Activated naive CD8-positive, alpha-beta T cell treated with anti-CD3 and anti-CD28 coated beads, Interleukin-2, amount 50 U/mL, for 24 hours (primary cell): ENCODE measurements around the gene CHRDL2.

Experiments
- ATAC-seq: fragments of 150-1000 bp; cut with Tn5 transposase; one replicate; pipeline ENCODE4 v1.10.0; 2021
- DNase-seq: peaks from one replicate; pipeline ENCODE4 v3.0.0; 2021
- H3K27ac Mint-ChIP-seq: one replicate; pipeline ENCODE4 v1.8.0; 2021; ENCODE audit warnings: mild to moderate bottlenecking, mixed read lengths
- H3K27me3 Mint-ChIP-seq: one replicate; pipeline ENCODE4 v1.8.0; 2021; ENCODE audit warnings: mixed read lengths
- H3K36me3 Mint-ChIP-seq: one replicate; pipeline ENCODE4 v1.8.0; 2021; ENCODE audit warnings: low read depth, mixed read lengths
- H3K4me1 Mint-ChIP-seq: one replicate; pipeline ENCODE4 v1.8.0; 2021; ENCODE audit warnings: mixed read lengths
- H3K4me3 Mint-ChIP-seq: one replicate; pipeline ENCODE4 v1.8.0; 2021; ENCODE audit warnings: mild to moderate bottlenecking, moderate library complexity, mixed read lengths
- H3K9me3 Mint-ChIP-seq: one replicate; pipeline ENCODE4 v1.8.0; 2021; ENCODE audit warnings: mixed read lengths

Gene CHRDL2

DNA sequence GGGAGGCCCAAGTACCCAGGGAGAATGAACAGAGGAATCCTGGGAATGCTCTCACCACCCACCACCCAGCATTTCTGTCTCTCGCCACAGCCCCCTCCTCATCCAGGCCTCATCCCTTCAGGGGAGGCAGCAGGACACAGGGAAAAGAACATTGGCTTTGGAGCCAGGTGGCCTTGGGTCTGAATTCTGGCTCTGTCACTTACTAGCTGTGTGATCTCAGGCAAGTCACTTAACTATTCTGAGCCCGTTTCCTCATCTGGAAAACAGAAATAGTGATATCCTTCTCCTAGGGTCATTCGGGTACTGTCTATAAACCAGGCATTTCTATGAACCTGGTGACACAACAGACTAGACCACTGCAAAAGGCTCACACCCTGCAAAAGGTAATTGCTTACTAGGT, 22.1 kb downstream of the CHRDL2 start:
- DNase-seq (no peak), ATAC-seq (no peak)
- Mint-ChIP-seq H3K4me3 (no peak overlapping the region), H3K4me1 (no peaks in the 10 kb centered on the region), H3K27ac (no peak overlapping the region), H3K9me3 (no peaks in the 10 kb centered on the region), H3K36me3 (no peaks in the 10 kb centered on the region), H3K27me3 (no peaks in the 10 kb centered on the region)

DNA sequence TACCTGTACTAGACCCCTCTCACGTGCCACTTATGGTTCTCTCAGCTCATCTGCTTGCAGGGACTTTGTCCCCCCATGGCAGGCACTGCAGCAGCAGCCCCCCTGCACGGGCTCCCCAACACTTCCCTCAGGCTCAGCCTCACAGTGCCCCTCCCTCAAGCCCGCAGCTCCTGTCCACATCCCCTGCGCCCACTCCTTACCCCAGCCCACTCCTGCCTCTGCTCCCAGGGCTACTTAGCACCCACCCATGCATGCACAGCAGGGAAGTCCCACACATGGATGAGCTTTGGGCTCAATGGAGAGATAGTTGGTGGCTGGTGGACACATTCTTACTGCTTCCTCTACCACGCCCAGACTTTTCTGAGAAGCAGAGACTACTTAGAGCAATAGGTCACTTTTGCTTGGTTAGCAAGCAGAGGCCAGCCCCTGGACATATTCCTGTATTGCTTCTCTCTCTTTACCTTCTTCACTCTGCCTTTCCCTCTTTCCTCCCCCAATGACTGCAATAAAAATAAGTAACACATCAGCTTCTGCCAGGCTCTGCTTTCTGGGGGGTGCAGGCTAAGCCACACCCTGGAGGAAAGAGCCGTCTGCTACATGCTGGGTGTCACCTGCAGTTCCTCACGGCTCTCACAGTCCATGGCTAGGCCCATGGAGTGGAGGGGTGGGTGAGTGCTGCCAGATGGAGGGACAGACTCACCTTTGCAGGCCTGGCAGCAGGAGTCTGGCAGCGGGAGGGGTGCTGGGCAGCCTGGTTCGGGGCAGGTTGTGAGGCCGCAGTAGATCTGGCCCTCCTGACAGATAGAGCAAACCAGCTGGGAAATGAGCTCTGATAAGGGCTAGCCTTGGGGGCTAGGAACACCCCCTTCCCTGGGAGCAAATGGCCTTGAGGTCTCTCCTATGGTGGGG, 23.4 kb downstream of the CHRDL2 start:
- no peaks in the 10 kb centered on the region for H3K27me3 Mint-ChIP-seq
- DNase-seq (no peak), ATAC-seq (no peak)
- H3K4me1 Mint-ChIP-seq, result no peaks in the 10 kb centered on the region
- H3K36me3 Mint-ChIP-seq, result no peaks in the 10 kb centered on the region
- H3K4me3 Mint-ChIP-seq, result no peak overlapping the region
- no peaks in the 10 kb centered on the region for H3K9me3 Mint-ChIP-seq
- H3K27ac Mint-ChIP-seq, result no peak overlapping the region

DNA sequence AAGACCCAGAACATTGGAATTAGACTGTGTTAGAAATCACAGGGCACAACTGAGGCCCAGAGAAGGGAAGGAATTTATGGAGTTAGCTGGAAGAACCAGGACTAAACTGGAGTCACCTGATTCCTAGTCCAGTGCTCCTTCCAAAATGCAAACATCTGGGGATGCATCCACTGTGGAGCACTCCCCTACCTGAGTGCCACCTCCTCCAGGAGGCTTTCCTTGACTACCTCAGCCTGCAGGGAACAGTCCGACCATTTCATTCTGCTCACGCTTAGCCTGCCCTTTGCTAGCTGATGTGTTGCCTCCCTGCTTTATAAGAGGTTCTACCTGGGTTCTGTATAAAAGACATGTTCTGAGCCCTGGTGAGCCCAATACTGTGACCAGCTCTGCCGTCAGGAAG, 24.0 kb downstream of the CHRDL2 start:
- H3K4me1 Mint-ChIP-seq, result no peaks in the 10 kb centered on the region
- no peak for ATAC-seq
- H3K27ac Mint-ChIP-seq, result no peak overlapping the region
- DNase-seq, result no peak
- no peaks in the 10 kb centered on the region for H3K27me3 Mint-ChIP-seq
- no peak overlapping the region for H3K4me3 Mint-ChIP-seq
- no peaks in the 10 kb centered on the region for H3K9me3 Mint-ChIP-seq
- no peaks in the 10 kb centered on the region for H3K36me3 Mint-ChIP-seq

DNA sequence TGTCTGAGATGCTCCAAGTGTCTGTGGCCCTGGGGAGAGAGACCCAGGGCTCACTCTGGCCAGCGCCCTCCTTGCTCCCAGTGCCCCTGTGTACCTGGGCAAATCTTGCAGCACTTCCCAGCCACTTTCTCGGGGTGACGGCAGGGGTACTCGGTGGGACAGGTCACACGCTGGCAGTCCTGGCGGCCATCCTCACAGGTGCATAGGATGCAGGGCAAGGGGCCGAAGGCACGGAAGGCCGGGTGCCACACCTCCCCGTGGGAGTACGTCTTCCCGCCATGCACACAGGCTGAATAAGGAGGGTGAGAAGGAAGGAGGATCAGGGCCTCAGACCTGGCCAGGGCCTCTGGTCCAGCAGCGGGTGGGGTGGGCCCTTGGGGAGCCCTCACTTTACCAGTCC, 28.0 kb downstream of the CHRDL2 start:
- Mint-ChIP-seq H3K27ac (no peak overlapping the region), H3K36me3 (no peaks in the 10 kb centered on the region), H3K27me3 (no peaks in the 10 kb centered on the region), H3K4me3 (no peak overlapping the region), H3K4me1 (peaks cover 6% of the 10 kb centered on the region), H3K9me3 (no peaks in the 10 kb centered on the region)
- no peak for ATAC-seq
- DNase-seq, result no peak

DNA sequence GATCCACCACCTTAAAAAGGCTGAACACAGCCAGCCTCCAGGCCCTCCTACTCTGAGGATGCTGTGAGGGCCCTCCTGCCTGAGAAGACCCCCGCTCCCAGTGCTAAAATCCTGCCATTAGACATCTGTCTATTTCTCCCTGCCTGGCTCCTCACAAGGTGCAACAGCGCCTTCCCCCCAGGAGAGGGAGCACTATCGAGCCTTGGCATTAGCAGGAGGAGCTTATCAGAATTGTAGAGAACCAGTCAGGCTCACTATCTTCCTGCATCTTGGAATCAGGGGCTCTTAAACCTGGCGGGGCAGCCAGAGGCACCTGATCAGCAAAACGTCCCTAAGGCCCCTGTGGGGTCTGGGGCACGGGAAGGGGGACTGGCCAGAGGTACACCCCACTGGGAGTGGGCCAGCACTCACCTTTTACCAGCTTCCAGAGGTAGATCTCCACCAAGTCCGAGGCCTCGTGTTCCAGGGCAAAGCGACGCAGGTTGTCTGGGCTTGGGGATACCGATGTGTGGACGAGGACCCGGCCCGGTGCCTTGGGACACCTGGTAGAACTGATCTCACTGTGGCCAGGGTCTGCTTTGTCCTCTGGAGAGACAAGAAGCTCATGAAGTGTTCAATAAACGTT, 28.7 kb downstream of the CHRDL2 start:
- Mint-ChIP-seq H3K9me3 (no peaks in the 10 kb centered on the region), H3K27me3 (peaks cover under 1% of the 10 kb centered on the region), H3K36me3 (no peaks in the 10 kb centered on the region), H3K4me3 (no peak overlapping the region), H3K4me1 (peaks cover 6% of the 10 kb centered on the region), H3K27ac (no peak overlapping the region)
- DNase-seq (peak; percentile 57), ATAC-seq (peak; percentile 33)

DNA sequence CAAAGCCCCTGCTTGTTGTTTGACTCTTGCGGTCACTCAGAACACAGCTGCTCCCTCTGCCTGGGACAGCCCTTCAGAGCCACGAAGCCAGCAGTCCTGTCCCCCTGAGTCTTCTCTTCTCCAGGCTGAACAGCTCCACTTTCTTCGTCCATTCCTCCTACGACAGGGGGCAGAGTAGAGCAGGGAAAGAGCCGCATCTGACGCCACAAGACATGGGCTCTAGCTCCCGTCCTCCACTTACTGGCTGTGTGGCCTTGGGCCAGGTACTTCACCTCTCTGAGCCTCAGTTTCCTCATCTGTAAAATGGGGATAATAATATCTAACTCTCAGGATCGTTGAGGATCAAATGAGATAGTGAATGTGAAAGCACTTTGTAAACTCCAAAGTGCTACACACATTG, 29.9 kb downstream of the CHRDL2 start:
- H3K27ac Mint-ChIP-seq, result no peak overlapping the region
- H3K4me1 Mint-ChIP-seq, result peaks cover 6% of the 10 kb centered on the region
- H3K27me3 Mint-ChIP-seq, result peaks cover 4% of the 10 kb centered on the region
- H3K9me3 Mint-ChIP-seq, result no peaks in the 10 kb centered on the region
- no peak for ATAC-seq
- H3K36me3 Mint-ChIP-seq, result no peaks in the 10 kb centered on the region
- no peak for DNase-seq
- no peak overlapping the region for H3K4me3 Mint-ChIP-seq

DNA sequence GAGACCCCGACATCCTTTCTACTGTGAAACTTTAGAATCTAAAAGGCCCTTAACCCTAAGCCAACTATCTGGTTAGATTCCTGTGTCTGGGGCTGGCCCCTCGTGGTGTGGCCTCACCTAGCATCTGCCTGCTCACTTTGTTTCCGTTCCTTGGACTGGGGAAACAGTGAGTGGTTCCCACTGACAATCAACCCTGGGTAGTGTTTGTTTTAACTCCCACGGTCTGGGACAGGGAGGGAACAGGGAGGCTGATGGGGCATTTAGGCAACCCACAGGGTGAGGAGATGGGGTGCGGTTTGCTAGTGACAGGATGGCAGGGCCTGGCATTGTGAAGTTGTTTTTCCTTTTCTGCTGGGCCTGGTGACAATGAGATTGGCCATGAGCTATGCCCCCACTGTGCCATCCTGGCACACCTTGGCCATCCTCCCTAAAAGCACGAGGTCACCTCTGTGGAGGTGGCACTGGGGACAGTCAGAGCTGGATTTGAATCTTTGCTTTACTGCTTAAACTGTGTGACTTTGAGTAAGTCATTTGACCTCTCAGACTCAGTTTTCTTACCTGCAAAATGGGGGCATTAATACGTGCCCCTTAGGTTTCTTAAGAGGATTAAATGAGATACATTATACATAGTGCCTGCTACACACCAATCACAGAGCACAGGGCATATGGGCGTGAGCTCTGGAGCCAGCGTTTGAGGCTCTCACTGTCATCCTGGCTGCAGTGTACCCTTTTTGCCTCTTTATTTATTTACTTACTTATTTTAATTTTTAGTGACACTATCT, 31.4 kb downstream of the CHRDL2 start:
- H3K4me3 Mint-ChIP-seq, result no peak overlapping the region
- peaks cover 4% of the 10 kb centered on the region for H3K27me3 Mint-ChIP-seq
- no peaks in the 10 kb centered on the region for H3K9me3 Mint-ChIP-seq
- DNase-seq (no peak), ATAC-seq (peak; percentile 62)
- H3K27ac Mint-ChIP-seq, result no peak overlapping the region
- H3K36me3 Mint-ChIP-seq, result no peaks in the 10 kb centered on the region
- peaks cover 6% of the 10 kb centered on the region for H3K4me1 Mint-ChIP-seq

DNA sequence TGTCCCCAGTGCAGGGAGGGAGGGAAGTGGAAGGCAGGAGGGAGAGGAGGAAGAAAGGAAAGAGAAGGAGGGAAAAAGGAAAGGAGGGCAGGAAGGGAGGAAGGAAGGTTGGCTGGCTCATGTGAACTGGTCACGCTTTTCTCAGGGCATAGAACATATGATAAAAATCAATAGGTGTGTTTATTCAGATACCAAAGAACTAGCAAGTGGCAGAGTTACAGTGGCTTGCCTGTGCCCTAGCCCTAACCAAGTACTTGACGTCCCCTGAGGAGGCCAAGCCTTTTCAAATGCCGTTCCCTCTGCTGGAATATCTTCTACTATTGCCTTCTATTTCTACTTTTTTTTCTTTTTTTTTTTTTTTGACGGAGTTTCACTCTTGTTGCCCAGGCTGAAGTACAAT, 33.5 kb downstream of the CHRDL2 start:
- Mint-ChIP-seq H3K27ac (no peak overlapping the region), H3K9me3 (no peaks in the 10 kb centered on the region), H3K36me3 (no peaks in the 10 kb centered on the region), H3K4me1 (peaks cover 6% of the 10 kb centered on the region), H3K4me3 (no peak overlapping the region), H3K27me3 (peaks cover 4% of the 10 kb centered on the region)
- ATAC-seq (no peak), DNase-seq (no peak)

DNA sequence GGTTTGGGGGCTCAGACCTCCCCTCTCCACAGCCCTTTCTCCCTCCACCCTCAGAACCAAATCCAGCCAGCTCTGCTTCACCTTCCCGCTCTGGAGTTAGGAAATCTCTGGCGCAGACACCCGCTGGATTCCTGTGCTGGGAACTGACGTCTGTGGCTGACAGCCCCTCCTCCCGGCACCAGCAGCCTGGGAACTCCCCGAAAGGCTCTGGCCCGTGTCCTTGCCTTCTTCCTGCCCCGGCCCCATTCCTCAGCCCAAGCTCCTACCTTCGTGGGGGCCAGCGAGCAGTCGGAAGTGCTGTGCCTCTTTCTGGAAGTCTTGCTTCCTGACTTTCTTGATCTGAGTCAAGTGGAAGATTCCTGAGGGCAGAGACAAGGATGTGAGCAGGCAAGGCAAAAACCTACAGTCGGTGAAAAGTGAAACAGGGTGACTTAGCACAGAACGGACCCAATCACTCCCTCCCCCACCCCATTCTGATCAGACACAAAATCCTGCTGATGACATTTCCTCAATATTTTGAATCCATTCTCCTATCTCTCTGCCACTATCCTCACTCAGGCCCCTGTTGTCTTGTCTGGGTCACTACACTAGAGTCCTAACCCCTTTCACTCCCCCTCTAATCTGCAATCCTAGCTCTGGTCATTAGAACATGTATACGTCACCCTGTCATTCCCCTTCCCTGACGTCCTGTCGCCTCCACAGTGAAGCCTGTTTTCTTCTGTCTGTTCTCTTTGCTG, 34.1 kb downstream of the CHRDL2 start:
- H3K9me3 Mint-ChIP-seq, result no peaks in the 10 kb centered on the region
- no peaks in the 10 kb centered on the region for H3K36me3 Mint-ChIP-seq
- DNase-seq, result no peak
- peaks cover 6% of the 10 kb centered on the region for H3K4me1 Mint-ChIP-seq
- no peak for ATAC-seq
- H3K27ac Mint-ChIP-seq, result no peak overlapping the region
- H3K27me3 Mint-ChIP-seq, result peaks cover 4% of the 10 kb centered on the region
- H3K4me3 Mint-ChIP-seq, result no peak overlapping the region

DNA sequence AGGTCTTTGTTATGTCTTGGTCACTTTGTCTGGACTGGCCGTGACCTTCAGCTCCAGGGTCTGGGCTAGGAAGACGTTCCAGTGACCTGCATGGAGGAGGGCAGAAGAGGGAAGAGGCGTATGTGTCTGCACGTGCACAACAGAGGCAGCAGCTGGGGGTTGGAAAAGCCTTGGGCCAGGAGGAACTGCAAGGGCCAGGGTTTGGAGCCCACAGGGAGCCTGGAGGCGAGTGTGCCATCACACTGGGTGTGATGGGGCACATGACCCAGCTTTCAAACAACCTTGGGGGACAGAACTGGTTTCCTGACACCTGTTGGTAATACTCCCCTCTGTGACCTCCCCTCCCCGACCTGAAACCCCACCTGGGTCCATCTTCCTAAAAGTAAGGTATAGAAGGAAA, 34.7 kb downstream of the CHRDL2 start:
- H3K9me3 Mint-ChIP-seq, result no peaks in the 10 kb centered on the region
- H3K4me3 Mint-ChIP-seq, result no peak overlapping the region
- no peaks in the 10 kb centered on the region for H3K36me3 Mint-ChIP-seq

DNA sequence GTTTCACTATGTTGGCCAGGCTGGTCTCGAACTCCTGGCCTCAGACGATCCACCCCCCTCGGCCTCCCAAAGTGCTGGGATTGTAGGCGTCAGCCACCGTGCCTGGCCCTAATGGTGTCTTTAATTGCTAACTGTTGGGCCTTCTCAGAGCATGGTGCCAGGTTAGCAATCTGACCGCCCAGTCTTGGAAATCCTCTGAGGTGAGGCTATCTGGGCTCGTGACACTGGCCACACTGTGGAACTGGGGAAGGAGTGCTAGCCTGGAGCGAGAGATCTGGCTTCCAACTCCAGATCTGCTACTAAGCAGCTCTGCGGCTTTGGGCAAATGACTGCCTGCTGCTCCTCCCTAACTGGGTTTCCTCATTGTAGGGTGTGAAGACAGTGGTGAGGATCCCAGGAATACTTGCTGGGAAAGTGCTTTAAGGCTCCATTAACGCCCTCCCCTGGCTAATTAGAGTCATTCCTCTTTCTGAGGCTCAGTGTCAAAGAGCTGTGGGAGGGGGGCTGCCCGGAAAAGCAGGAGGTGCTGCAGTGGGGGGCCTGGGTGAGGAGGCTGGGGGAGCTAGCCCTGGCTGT, 35.4 kb downstream of the CHRDL2 start:
- peaks cover 4% of the 10 kb centered on the region for H3K27me3 Mint-ChIP-seq
- H3K4me1 Mint-ChIP-seq, result peaks cover 6% of the 10 kb centered on the region
- no peaks in the 10 kb centered on the region for H3K9me3 Mint-ChIP-seq
- no peaks in the 10 kb centered on the region for H3K36me3 Mint-ChIP-seq
- no peak overlapping the region for H3K4me3 Mint-ChIP-seq
- H3K27ac Mint-ChIP-seq, result no peak overlapping the region
- DNase-seq, result no peak
- ATAC-seq, result no peak

More for the DNA sequence above, 34.7 kb downstream of the CHRDL2 start:
- no peak overlapping the region for H3K27ac Mint-ChIP-seq
- no peak for DNase-seq
- peaks cover 6% of the 10 kb centered on the region for H3K4me1 Mint-ChIP-seq
- peaks cover 4% of the 10 kb centered on the region for H3K27me3 Mint-ChIP-seq
- ATAC-seq, result no peak

DNA sequence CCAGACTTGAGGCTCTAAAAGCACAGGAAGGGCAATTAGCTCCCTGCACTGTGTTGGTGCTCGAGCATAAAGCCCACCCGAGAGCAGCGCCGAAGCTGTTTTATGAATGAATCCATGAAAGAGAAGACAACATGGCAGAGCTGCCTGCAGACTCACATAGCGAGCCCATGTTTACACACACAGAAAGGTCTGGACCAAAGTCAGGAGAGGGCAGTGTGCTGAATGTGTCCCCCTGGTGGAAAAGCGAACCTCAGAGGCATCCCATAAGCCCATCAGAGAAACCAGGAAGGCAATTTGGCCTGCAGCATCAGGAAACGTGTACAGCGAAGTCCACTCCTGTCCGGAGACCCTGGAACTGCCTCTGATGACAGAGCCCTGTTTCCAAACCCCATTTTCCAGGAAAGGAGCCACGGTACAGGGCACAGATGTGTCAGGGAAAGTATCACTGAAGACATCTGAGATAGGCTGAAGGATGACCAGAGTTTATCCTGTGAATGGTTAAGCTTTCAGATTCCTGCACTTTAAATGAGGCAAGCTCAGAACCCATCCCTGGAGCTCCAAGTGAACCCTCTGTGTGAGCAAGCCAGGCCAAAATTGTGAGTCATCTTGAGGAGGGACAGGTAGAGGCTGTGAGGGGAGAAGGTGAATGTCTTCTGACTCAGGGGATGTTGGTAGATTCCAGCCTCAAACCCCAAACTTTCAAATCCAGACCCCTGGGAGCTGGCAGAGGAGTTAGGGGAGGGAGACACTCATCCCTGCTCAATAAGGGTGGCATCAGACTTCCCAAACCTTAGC, 36.9 kb downstream of the CHRDL2 start:
- no peak overlapping the region for H3K27ac Mint-ChIP-seq
- DNase-seq, result no peak
- no peaks in the 10 kb centered on the region for H3K9me3 Mint-ChIP-seq
- H3K4me3 Mint-ChIP-seq, result no peak overlapping the region
- peaks cover 2% of the 10 kb centered on the region for H3K4me1 Mint-ChIP-seq
- no peaks in the 10 kb centered on the region for H3K36me3 Mint-ChIP-seq
- ATAC-seq, result no peak
- peaks cover 4% of the 10 kb centered on the region for H3K27me3 Mint-ChIP-seq

DNA sequence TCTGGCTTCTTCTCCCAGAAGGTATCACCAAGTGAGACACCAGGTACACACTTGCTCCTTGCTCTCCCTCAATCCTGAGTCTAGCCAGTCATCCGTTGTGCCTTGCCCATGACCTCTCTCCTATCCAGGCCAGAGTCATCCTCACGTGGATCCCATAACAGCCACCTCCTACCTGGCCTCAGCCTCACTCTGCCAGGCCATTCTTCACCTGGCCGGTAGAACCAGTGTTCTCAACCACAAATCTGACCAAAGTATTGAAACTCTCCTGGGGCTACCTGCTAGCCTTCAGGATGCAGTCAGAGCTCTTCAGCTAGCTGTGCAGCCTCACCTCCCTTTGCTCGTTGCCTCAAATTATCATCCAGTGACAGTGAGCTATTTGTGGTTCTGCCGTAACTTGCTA, 37.7 kb downstream of the CHRDL2 start:
- Mint-ChIP-seq H3K36me3 (no peaks in the 10 kb centered on the region), H3K4me1 (no peaks in the 10 kb centered on the region), H3K27ac (no peak overlapping the region), H3K4me3 (no peak overlapping the region), H3K27me3 (peaks cover 4% of the 10 kb centered on the region), H3K9me3 (no peaks in the 10 kb centered on the region)
- DNase-seq (no peak), ATAC-seq (no peak)
